CD4-positive, alpha-beta T cell treated with Interleukin-4 for 4 hours (primary cell): ENCODE measurements around the gene MIGA2.
A peak's percentile ranks its signal among the peaks of the same experiment; 100 is the strongest.
"Not testable (repeated sequence)": the region's sequence is repeated elsewhere in the genome, so short reads cannot be mapped to it uniquely, and the experiment has no call there.

Experiments used
- DNase-seq: peaks from one replicate; pipeline ENCODE4 v3.0.0-alpha.2; 2020

MIGA2 gene

GRCh38 chr9:129102791-129103594, 66.6 kb downstream of the MIGA2 start:
- DNase-seq, result no peak

- no peak for DNase-seq
Observed at GRCh38 chr9:129103595-129103965, 67.2 kb downstream of the MIGA2 start.

- DNase-seq, result no peak
Observed at GRCh38 chr9:129104051-129104450, 67.6 kb downstream of the MIGA2 start.

GRCh38 chr9:129105857-129106694, 69.7 kb downstream of the MIGA2 start:
- DNase-seq, result no peak

- no peak for DNase-seq
Observed at GRCh38 chr9:129107651-129108050, 71.2 kb downstream of the MIGA2 start.

- no peak for DNase-seq
Observed at GRCh38 chr9:129108083-129108804, 71.8 kb downstream of the MIGA2 start.

GRCh38 chr9:129108805-129109536, 72.5 kb downstream of the MIGA2 start:
- DNase-seq, result no peak

- no peak for DNase-seq
Observed at GRCh38 chr9:129109537-129109903, 73.1 kb downstream of the MIGA2 start.

GRCh38 chr9:129109952-129110739, 73.7 kb downstream of the MIGA2 start:
- no peak for DNase-seq

GRCh38 chr9:129110740-129111527, 74.5 kb downstream of the MIGA2 start, which contains the start of the genes CRAT and PTPA:
TSS of gene CRAT (minus strand) at chr9:129110793. CDS start at chr9:129110509, 284 bp downstream.
TSS of gene PTPA (plus strand) at chr9:129111415. CDS start at chr9:129111601, 186 bp downstream.
- peak; percentile 93 for DNase-seq

- DNase-seq, result peak; percentile 7
Observed at GRCh38 chr9:129111528-129112151, 75.2 kb downstream of the MIGA2 start.

- DNase-seq, result not testable (repeated sequence)
Observed at GRCh38 chr9:129112526-129112925, 76.1 kb downstream of the MIGA2 start.

GRCh38 chr9:129113645-129114304, 77.3 kb downstream of the MIGA2 start:
- DNase-seq, result no peak

- no peak for DNase-seq
Observed at GRCh38 chr9:129118799-129119198, 82.4 kb downstream of the MIGA2 start.

GRCh38 chr9:129121483-129121882, 85.1 kb downstream of the MIGA2 start:
- no peak for DNase-seq
